B cell (primary cell): ENCODE measurements around the gene EYS. TPM values are rescaled to one million over a fixed set of nuclear protein-coding genes. Genes with fewer than 3 reads are reported as not detected.

ENCODE experiments used
- ATAC-seq: fragments of 200-7000 bp; cut with Tn5 transposase; one replicate; pipeline ENCODE4 v1.10.0; 2021; ENCODE audit warnings: low read depth, mild to moderate bottlenecking, moderate number of reproducible peaks, moderate library complexity
- CTCF ChIA-PET: fragments of 350-600 bp; sonication (Branson Sonifier 250); formaldehyde crosslinking; loops from one replicate; lab custom pipeline; 2021; ENCODE audit warnings: antibody characterized with exemption, inconsistent platforms; lab: Charles Lee
- POLR2A ChIA-PET: fragments of 350-600 bp; sonication (Branson Sonifier 250); formaldehyde crosslinking; loops from one replicate; lab custom pipeline; 2021; ENCODE audit warnings: antibody characterized with exemption; lab: Charles Lee
- DNase-seq: peaks from one replicate; pipeline ENCODE4 v3.0.0; 2013
- H2AFZ ChIP-seq: 2 replicates; pipeline ENCODE4 v1.6.1; 2012; ENCODE audit warnings: mild to moderate bottlenecking, low read depth, low read length; ENCODE audit not compliant: insufficient read depth, poor library complexity, severe bottlenecking
- H3K27ac ChIP-seq, 2 donors: 1 replicate in 1 of 2; 2 replicates in 1 of 2; pipeline ENCODE4 v1.5.1; 2012 to 2013; ENCODE audit warnings: low read length in 2 of 2, mild to moderate bottlenecking in 2 of 2, moderate library complexity in 1 of 2
- H3K27me3 ChIP-seq, 4 experiments: fragments of 200-600 bp in 1 of 4; sonication (generic) in 1 of 4; replicated peaks in 1 of 4; 1 replicate in 2 of 4; 2 replicates in 2 of 4; pipeline versions ENCODE4 v1.6.1 to v1.7.0; 2013 to 2016; ENCODE audit warnings: low read length in 3 of 4, mild to moderate bottlenecking in 2 of 4, mixed read lengths in 1 of 4, moderate library complexity in 1 of 4; ENCODE audit not compliant: insufficient read depth in 4 of 4, control insufficient read depth in 3 of 4; ENCODE audit errors: control extremely low read depth in 1 of 4
- H3K36me3 ChIP-seq, 2 experiments: replicated peaks in 1 of 2; 1 replicate in 1 of 2; 2 replicates in 1 of 2; pipeline versions ENCODE4 v1.6.1 to v1.7.1; 2013; ENCODE audit warnings: low read length in 1 of 2; ENCODE audit not compliant: insufficient read depth in 2 of 2, control insufficient read depth in 1 of 2; ENCODE audit errors: control extremely low read depth in 1 of 2, extremely low read depth in 1 of 2
- H3K4me1 ChIP-seq, 2 donors: fragments of 200-600 bp in 1 of 2; sonication (generic) in 1 of 2; 1 replicate in 1 of 2; 2 replicates in 1 of 2; pipeline versions ENCODE4 v1.5.1 to v1.6.1; 2013 to 2017; ENCODE audit warnings: low read length in 2 of 2; ENCODE audit not compliant: control insufficient read depth in 2 of 2, insufficient read depth in 2 of 2
- H3K4me2 ChIP-seq: replicated peaks from 2 replicates; pipeline ENCODE3; 2012; ENCODE audit warnings: mild to moderate bottlenecking, low read depth, low read length; ENCODE audit not compliant: poor library complexity, severe bottlenecking
- H3K4me3 ChIP-seq, 5 experiments: fragments of 200-600 bp in 1 of 5; sonication (generic) in 1 of 5; 1 replicate in 3 of 5; 2 replicates in 2 of 5; pipeline versions ENCODE4 v1.5.1 to v1.7.0; 2011 to 2016; ENCODE audit warnings: low read length in 4 of 5, mild to moderate bottlenecking in 4 of 5, low read depth in 2 of 5, control low read depth in 1 of 5, moderate library complexity in 1 of 5; ENCODE audit not compliant: insufficient read depth in 1 of 5; ENCODE audit errors: control extremely low read depth in 1 of 5, extremely low read depth in 1 of 5
- H3K79me2 ChIP-seq: fragments of 200-600 bp; sonication (generic); one replicate; pipeline ENCODE4 v1.6.0; 2016; ENCODE audit warnings: low read length; ENCODE audit not compliant: control insufficient read depth, insufficient read depth
- H3K9ac ChIP-seq: fragments of 200-600 bp; sonication (generic); 2 replicates; pipeline ENCODE4 v1.6.1; 2017; ENCODE audit warnings: mild to moderate bottlenecking, low read length, moderate library complexity
- H3K9me3 ChIP-seq, 3 donors: one replicate each; pipeline versions ENCODE4 v1.6.1 to v1.7.1; 2013; ENCODE audit warnings: low read length in 2 of 3; ENCODE audit not compliant: control insufficient read depth in 2 of 3, insufficient read depth in 1 of 3; ENCODE audit errors: control extremely low read depth in 1 of 3
- H4K20me1 ChIP-seq: 2 replicates; pipeline ENCODE4 v1.6.0; 2012; ENCODE audit warnings: mild to moderate bottlenecking, low read length; ENCODE audit not compliant: insufficient read depth, control insufficient read depth, poor library complexity, severe bottlenecking
- H3K27ac Mint-ChIP-seq: one replicate; pipeline ENCODE4 v1.8.0; 2021; ENCODE audit warnings: mixed read lengths
- H3K27me3 Mint-ChIP-seq: one replicate; pipeline ENCODE4 v1.8.0; 2021; ENCODE audit warnings: mixed read lengths
- H3K4me1 Mint-ChIP-seq: one replicate; pipeline ENCODE4 v1.8.0; 2021; ENCODE audit warnings: mixed read lengths
- H3K4me3 Mint-ChIP-seq: one replicate; pipeline ENCODE4 v1.8.0; 2021; ENCODE audit warnings: mixed read lengths
- H3K9me3 Mint-ChIP-seq: one replicate; pipeline ENCODE4 v1.8.0; 2022; ENCODE audit warnings: mixed read lengths; ENCODE audit not compliant: insufficient read depth
- EZH2 ChIP-seq: IDR thresholded peaks from 2 replicates; pipeline ENCODE4 v1.6.1; 2012; ENCODE audit warnings: borderline replicate concordance, low read depth, mild to moderate bottlenecking, moderate library complexity, low read length; ENCODE audit not compliant: insufficient read depth, poor library complexity, severe bottlenecking
- WGBS: methylation state at CpG from one replicate; pipeline ENCODE4 v1.1.5; 2013; ENCODE audit warnings: missing lambda C conversion rate; ENCODE audit not compliant: insufficient coverage; 5-methylcytosine and 5-hydroxymethylcytosine counted together
- intact Hi-C: fragments of 100-400 bp; cut with micrococcal nuclease; formaldehyde crosslinking; loops from one replicate; pipeline ENCODE4 v1.10.0; 2022
- polyA plus RNA-seq: library from polyadenylated mRNA; depleted of rRNA; stranded (reverse); fragments of >200 nt; gene quantifications from 2 replicates; pipeline ENCODE4 v1.2.3, GENCODE V29; 2012
- total RNA-seq, 2 donors: library from RNA; stranded (reverse); fragments of 120-200 nt in 1 of 2; gene quantifications; 1 replicate in 1 of 2; 2 replicates in 1 of 2; pipeline versions ENCODE4 v1.2.3 to v1.2.4, GENCODE V29; 2013 to 2022
- TF ChIP-seq, protein P1 (sequence below): fragments of 200-600 bp; IDR thresholded peaks from one replicate; pipeline ENCODE4 v1.8.0; 2022; ENCODE audit warnings: antibody characterized with exemption, mild to moderate bottlenecking

Gene EYS
- total and polyA plus RNA-seq, 2 donors (not counting 1 experiment from before 2014, with no cell fraction given): not detected

DNA sequence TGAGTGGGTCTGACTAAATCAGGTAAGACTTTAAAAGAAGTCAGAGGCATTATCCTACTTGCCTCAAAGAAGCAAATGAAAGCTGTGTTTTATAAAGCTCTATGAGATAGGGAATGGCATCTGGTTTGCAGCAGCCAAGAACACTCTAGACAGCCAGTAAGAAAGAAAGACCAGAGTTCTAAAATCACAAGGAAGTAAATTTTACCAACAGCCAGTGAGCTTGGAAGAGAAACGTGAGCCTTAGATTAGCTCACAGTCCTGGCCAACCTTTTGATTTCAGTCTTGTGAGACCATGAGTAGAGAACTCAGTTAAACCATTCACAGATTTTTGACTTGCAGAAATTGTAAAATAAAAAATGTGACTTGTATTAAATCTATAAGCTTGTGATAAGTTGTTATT lies 693.0 kb downstream of the EYS start:
- ATAC-seq (no peak), DNase-seq (no peak)
- Histone ChIP-seq H3K27me3 (no peaks in the 10 kb centered on the region), H3K79me2 (no peaks in the 10 kb centered on the region), H3K9ac (no peak overlapping the region), H2AFZ (no peak overlapping the region), H4K20me1 (no peaks in the 10 kb centered on the region), H3K9me3 (peaks cover 0 to 5% (median 0%) of the 10 kb centered on the region in 3 donors), H3K27ac (no peak overlapping the region), H3K36me3 (no peaks in the 10 kb centered on the region), H3K4me2 (no peak overlapping the region), H3K4me1 (no peaks in the 10 kb centered on the region), H3K4me3 (no peak overlapping the region)
- Mint-ChIP-seq H3K4me3 (no peak overlapping the region), H3K9me3 (peaks cover 2% of the 10 kb centered on the region), H3K27me3 (no peaks in the 10 kb centered on the region), H3K4me1 (no peaks in the 10 kb centered on the region), H3K27ac (no peak overlapping the region)
- ChIA-PET POLR2A (no interaction called here), CTCF (no interaction called here)
- intact Hi-C loops: no loop called here
- no CpG with 5 or more reads among the region's 1 CpG for WGBS
- no peak for TF ChIP-seq EZH2
- TF ChIP-seq, protein P1, sequence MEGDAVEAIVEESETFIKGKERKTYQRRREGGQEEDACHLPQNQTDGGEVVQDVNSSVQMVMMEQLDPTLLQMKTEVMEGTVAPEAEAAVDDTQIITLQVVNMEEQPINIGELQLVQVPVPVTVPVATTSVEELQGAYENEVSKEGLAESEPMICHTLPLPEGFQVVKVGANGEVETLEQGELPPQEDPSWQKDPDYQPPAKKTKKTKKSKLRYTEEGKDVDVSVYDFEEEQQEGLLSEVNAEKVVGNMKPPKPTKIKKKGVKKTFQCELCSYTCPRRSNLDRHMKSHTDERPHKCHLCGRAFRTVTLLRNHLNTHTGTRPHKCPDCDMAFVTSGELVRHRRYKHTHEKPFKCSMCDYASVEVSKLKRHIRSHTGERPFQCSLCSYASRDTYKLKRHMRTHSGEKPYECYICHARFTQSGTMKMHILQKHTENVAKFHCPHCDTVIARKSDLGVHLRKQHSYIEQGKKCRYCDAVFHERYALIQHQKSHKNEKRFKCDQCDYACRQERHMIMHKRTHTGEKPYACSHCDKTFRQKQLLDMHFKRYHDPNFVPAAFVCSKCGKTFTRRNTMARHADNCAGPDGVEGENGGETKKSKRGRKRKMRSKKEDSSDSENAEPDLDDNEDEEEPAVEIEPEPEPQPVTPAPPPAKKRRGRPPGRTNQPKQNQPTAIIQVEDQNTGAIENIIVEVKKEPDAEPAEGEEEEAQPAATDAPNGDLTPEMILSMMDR: no peak

DNA sequence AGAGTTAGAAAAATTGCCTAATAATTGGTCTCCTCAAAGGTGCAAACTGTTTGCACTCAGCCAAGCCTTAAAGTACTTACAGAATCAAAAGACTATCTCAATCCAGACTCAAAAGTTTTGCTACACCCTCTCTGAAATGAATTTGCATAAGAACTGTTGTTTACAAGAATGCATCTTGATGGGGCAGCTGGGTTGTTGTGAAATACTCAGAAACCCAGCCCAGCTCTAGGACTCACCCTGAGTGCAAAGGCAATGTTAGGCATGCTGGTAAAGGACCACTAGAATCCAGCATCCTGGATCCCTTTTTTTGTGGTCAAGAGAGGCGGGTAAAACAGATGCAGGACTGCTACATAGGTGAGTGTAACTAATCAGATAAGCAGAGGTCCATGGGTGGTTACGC lies 700.2 kb downstream of the EYS start:
- ATAC-seq: no peak
- no peak for DNase-seq
- Mint-ChIP-seq H3K27ac (no peak overlapping the region), H3K4me1 (no peaks in the 10 kb centered on the region), H3K9me3 (peaks cover 10% of the 10 kb centered on the region), H3K4me3 (no peak overlapping the region), H3K27me3 (no peaks in the 10 kb centered on the region)
- H3K4me3 ChIP-seq: no peak overlapping the region
- no peaks in the 10 kb centered on the region for H3K79me2 ChIP-seq
- H3K36me3 ChIP-seq: no peaks in the 10 kb centered on the region
- TF ChIP-seq, protein P1: no peak
- TF ChIP-seq EZH2: no peak
- WGBS: 100% methylated on average over 1 of the region's 2 CpGs
- no peak overlapping the region for H3K27ac ChIP-seq
- intact Hi-C loops: no loop called here
- no peak overlapping the region for H3K4me2 ChIP-seq
- ChIA-PET CTCF (no interaction called here), POLR2A (no interaction called here)
- H4K20me1 ChIP-seq: no peaks in the 10 kb centered on the region
- H3K4me1 ChIP-seq: no peaks in the 10 kb centered on the region
- no peaks in the 10 kb centered on the region for H3K27me3 ChIP-seq
- H3K9ac ChIP-seq: no peak overlapping the region
- peaks cover 0 to 9% (median 3%) of the 10 kb centered on the region in 3 donors for H3K9me3 ChIP-seq
- H2AFZ ChIP-seq: no peak overlapping the region
